Esophagus squamous epithelium (tissue), 5 donors: ENCODE results near the gene PTTG1. TPM values are rescaled to one million over a fixed set of nuclear protein-coding genes. Genes with fewer than 3 reads are reported as not detected.

Experiments used
- DNase-seq: peaks from one replicate; lab custom pipeline; 2025; lab: John Stamatoyannopoulos, UW
- H3K27ac ChIP-seq, 4 donors: fragments of 200-600 bp; sonication (generic); one replicate each; pipeline ENCODE4 v1.5.1; 2016 to 2019; ENCODE audit warnings: mild to moderate bottlenecking in 1 of 4
- H3K27me3 ChIP-seq, 4 donors: fragments of 200-600 bp; sonication (generic); 1 replicate in 3 of 4; 2 replicates in 1 of 4; pipeline versions ENCODE4 v1.5.1 to v1.6.0; 2017 to 2021; ENCODE audit warnings: antibody characterized with exemption in 1 of 4
- H3K36me3 ChIP-seq, 3 donors: fragments of 200-600 bp; sonication (generic); one replicate each; pipeline ENCODE4 v1.5.1; 2016 to 2019
- H3K4me1 ChIP-seq, 3 donors: fragments of 200-600 bp; sonication (generic); one replicate each; pipeline ENCODE4 v1.5.1; 2017 to 2019
- H3K4me3 ChIP-seq, 4 donors: fragments of 200-600 bp; sonication (generic); 1 replicate in 3 of 4; 2 replicates in 1 of 4; pipeline ENCODE4 v1.5.1; 2016 to 2019; ENCODE audit warnings: mild to moderate bottlenecking in 2 of 4, moderate library complexity in 1 of 4
- H3K9me3 ChIP-seq, 3 donors: fragments of 200-600 bp; sonication (generic); one replicate each; pipeline ENCODE4 v1.5.1; 2016 to 2019
- POLR2A ChIP-seq, 4 donors: fragments of 450-650 bp; IDR thresholded peaks; one replicate each; pipeline ENCODE4 v1.6.1; 2017; ENCODE audit warnings: antibody characterized with exemption in 4 of 4, mild to moderate bottlenecking in 4 of 4, moderate library complexity in 3 of 4
- whole genome bisulfite sequencing, 2 donors: methylation state at CpG; one replicate each; pipeline ENCODE4 v1.1.5; 2018; 5-methylcytosine and 5-hydroxymethylcytosine counted together
- intact Hi-C: fragments of 100-400 bp; cut with DNase I; formaldehyde crosslinking; loops from one replicate; pipeline ENCODE4 v1.15.0; 2022
- total RNA-seq, 4 donors: library from RNA; depleted of rRNA; stranded (reverse); fragments of >200 nt; gene quantifications; one replicate each; pipeline ENCODE4 v1.1.0, GENCODE V29; 2016
- TF ChIP-seq, protein P1 (sequence below), 6 experiments: fragments of 450-650 bp in 4 of 6; fragments of 200-600 bp in 2 of 6; sonication (generic) in 2 of 6; IDR thresholded peaks; one replicate each; pipeline ENCODE4 v1.5.1; 2016 to 2019; ENCODE audit warnings: antibody characterized with exemption in 6 of 6, mild to moderate bottlenecking in 4 of 6, moderate library complexity in 4 of 6
- donor health status: DM: yes; HTN: yes; CAD: no.

The PTTG1 gene
- total RNA-seq, 4 donors from 2014 or later: 89.6 to 134 (median 90.1) TPM

- H3K27me3 ChIP-seq: no peaks in the 10 kb centered on the region
These were observed 36.2 kb upstream of the PTTG1 start for GRCh38 chr5:160385496-160385895.

GRCh38 chr5:160387445-160387844 lies 34.2 kb upstream of the PTTG1 start:
- intact Hi-C loops: no loop called here
- no peak overlapping the region for H3K27ac ChIP-seq
- H3K4me3 ChIP-seq: no peak overlapping the region
- 90 to 95% methylated on average over 1 of the region's 1 CpG for WGBS, 2 donors
- H3K27me3 ChIP-seq: no peaks in the 10 kb centered on the region
- peaks cover 0 to 13% (median 12%) of the 10 kb centered on the region in 3 donors for H3K9me3 ChIP-seq
- H3K36me3 ChIP-seq: no peaks in the 10 kb centered on the region
- TF ChIP-seq, protein P1, sequence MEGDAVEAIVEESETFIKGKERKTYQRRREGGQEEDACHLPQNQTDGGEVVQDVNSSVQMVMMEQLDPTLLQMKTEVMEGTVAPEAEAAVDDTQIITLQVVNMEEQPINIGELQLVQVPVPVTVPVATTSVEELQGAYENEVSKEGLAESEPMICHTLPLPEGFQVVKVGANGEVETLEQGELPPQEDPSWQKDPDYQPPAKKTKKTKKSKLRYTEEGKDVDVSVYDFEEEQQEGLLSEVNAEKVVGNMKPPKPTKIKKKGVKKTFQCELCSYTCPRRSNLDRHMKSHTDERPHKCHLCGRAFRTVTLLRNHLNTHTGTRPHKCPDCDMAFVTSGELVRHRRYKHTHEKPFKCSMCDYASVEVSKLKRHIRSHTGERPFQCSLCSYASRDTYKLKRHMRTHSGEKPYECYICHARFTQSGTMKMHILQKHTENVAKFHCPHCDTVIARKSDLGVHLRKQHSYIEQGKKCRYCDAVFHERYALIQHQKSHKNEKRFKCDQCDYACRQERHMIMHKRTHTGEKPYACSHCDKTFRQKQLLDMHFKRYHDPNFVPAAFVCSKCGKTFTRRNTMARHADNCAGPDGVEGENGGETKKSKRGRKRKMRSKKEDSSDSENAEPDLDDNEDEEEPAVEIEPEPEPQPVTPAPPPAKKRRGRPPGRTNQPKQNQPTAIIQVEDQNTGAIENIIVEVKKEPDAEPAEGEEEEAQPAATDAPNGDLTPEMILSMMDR (IDR thresholded peaks at IDR 0.05): no peak
- no peak for TF ChIP-seq POLR2A (IDR thresholded peaks at IDR 0.05)
- no peaks in the 10 kb centered on the region for H3K4me1 ChIP-seq
- no peak for DNase-seq

More at GRCh38 chr5:160385496-160385895, 36.2 kb upstream of the PTTG1 start:
- Histone ChIP-seq H3K9me3 (peaks cover 0 to 13% (median 12%) of the 10 kb centered on the region in 3 donors), H3K36me3 (no peaks in the 10 kb centered on the region), H3K4me3 (no peak overlapping the region), H3K27ac (no peak overlapping the region), H3K4me1 (no peaks in the 10 kb centered on the region)
- intact Hi-C loops: no loop called here
- no peak for DNase-seq
- TF ChIP-seq, protein P1 (IDR thresholded peaks at IDR 0.05): no peak
- TF ChIP-seq POLR2A (IDR thresholded peaks at IDR 0.05): no peak

- no peak for TF ChIP-seq POLR2A (IDR thresholded peaks at IDR 0.05)
- TF ChIP-seq, protein P1 (IDR thresholded peaks at IDR 0.05): peak; percentile 21 to 57 (median 36)
- Histone ChIP-seq H3K4me1 (peaks cover 0 to 11% (median 0%) of the 10 kb centered on the region in 3 donors), H3K4me3 (no peak overlapping the region), H3K27me3 (no peaks in the 10 kb centered on the region), H3K36me3 (no peaks in the 10 kb centered on the region), H3K9me3 (peaks cover 0 to 13% (median 12%) of the 10 kb centered on the region in 3 donors), H3K27ac (no peak overlapping the region)
- WGBS, 2 donors: 71 to 73% methylated on average over 5 to 8 of the region's 8 CpGs
- DNase-seq: no peak
- intact Hi-C loops: no loop called here
These were observed 30.6 kb upstream of the PTTG1 start for GRCh38 chr5:160390787-160391696.

GRCh38 chr5:160395111-160395510 lies 26.5 kb upstream of the PTTG1 start:
- DNase-seq: no peak
- intact Hi-C loops: no loop called here
- Histone ChIP-seq H3K27ac (no peak overlapping the region), H3K4me3 (no peak overlapping the region), H3K9me3 (no peaks in the 10 kb centered on the region), H3K4me1 (peaks cover 3 to 41% (median 3%) of the 10 kb centered on the region in 3 donors), H3K36me3 (no peaks in the 10 kb centered on the region), H3K27me3 (no peaks in the 10 kb centered on the region)
- no peak for TF ChIP-seq POLR2A (IDR thresholded peaks at IDR 0.05)
- TF ChIP-seq, protein P1 (IDR thresholded peaks at IDR 0.05): no peak
- WGBS, 2 donors: 84 to 99% methylated on average over 7 of the region's 7 CpGs

GRCh38 chr5:160397492-160397891 lies 24.2 kb upstream of the PTTG1 start:
- TF ChIP-seq, protein P1 (IDR thresholded peaks at IDR 0.05): no peak
- TF ChIP-seq POLR2A (IDR thresholded peaks at IDR 0.05): no peak
- H3K4me1 ChIP-seq: peaks cover 3 to 46% (median 3%) of the 10 kb centered on the region in 3 donors

More at GRCh38 chr5:160397492-160397891, 24.2 kb upstream of the PTTG1 start:
- peaks cover 0 to 13% (median 3%) of the 10 kb centered on the region in 3 donors for H3K36me3 ChIP-seq
- no peaks in the 10 kb centered on the region for H3K9me3 ChIP-seq
- H3K27ac ChIP-seq: no peak overlapping the region
- no peaks in the 10 kb centered on the region for H3K27me3 ChIP-seq
- intact Hi-C loops: no loop called here
- WGBS, 2 donors: 93 to 96% methylated on average over 1 of the region's 1 CpG
- no peak for DNase-seq
- no peak overlapping the region for H3K4me3 ChIP-seq
